Endothelial cell of umbilical vein (primary cell): Measurements from ENCODE around the gene SETDB1. TPM values are rescaled to one million over a fixed set of nuclear protein-coding genes. Genes with fewer than 3 reads are reported as not detected.

Experiments used
- BruUV-seq: library from RNA; stranded (reverse); fragments of 400-500 nt; replicated peaks from 2 replicates; lab custom pipeline; 2021; lab: Mats Ljungman, UMichigan
- CTCF ChIA-PET: fragments of 300-600, 350-600 bp; sonication (Branson Sonifier 250); formaldehyde crosslinking; loops from one replicate; lab custom pipeline; 2021; ENCODE audit warnings: antibody characterized with exemption, inconsistent platforms; lab: Charles Lee
- POLR2A ChIA-PET: fragments of 300-600, 350-600 bp; sonication (Branson Sonifier 250); formaldehyde crosslinking; loops from one replicate; lab custom pipeline; 2021; ENCODE audit warnings: antibody characterized with exemption, inconsistent platforms; lab: Charles Lee
- DNase-seq: peaks from one replicate; pipeline ENCODE4 v3.0.0-alpha.2; 2011; ENCODE audit warnings: low read depth, low spot score
- FAIRE-seq: peaks from 2 replicates; lab custom pipeline; 2011; peaks lifted over from hg19 to GRCh38; lab: Jason Lieb, UNC
- H2AFZ ChIP-seq: 2 replicates; pipeline ENCODE4 v1.6.0; 2012; ENCODE audit warnings: low read depth, low read length, control low read depth, inconsistent platforms
- H3K27ac ChIP-seq: 2 replicates; pipeline ENCODE4 v1.5.1; 2011; ENCODE audit warnings: low read depth, mild to moderate bottlenecking, control low read depth, low read length, moderate library complexity; ENCODE audit not compliant: insufficient read depth
- H3K27me3 ChIP-seq, 2 experiments: 2 replicates each; pipeline versions ENCODE4 v1.6.0 to v1.6.1; 2011; ENCODE audit warnings: low read length in 2 of 2, mixed read lengths in 1 of 2; ENCODE audit not compliant: control insufficient read depth in 2 of 2, insufficient read depth in 2 of 2
- H3K36me3 ChIP-seq, 2 experiments: 2 replicates in 1 of 2; 3 replicates in 1 of 2; pipeline ENCODE4 v1.5.1; 2011; ENCODE audit warnings: low read length in 2 of 2, mild to moderate bottlenecking in 1 of 2, moderate library complexity in 1 of 2; ENCODE audit not compliant: control insufficient read depth in 2 of 2, insufficient read depth in 2 of 2; ENCODE audit errors: extremely low read depth in 1 of 2
- H3K4me1 ChIP-seq: 3 replicates; pipeline ENCODE4 v1.5.1; 2011; ENCODE audit warnings: mild to moderate bottlenecking, low read length; ENCODE audit not compliant: control insufficient read depth, insufficient read depth; ENCODE audit errors: extremely low read depth
- H3K4me2 ChIP-seq: 2 replicates; pipeline ENCODE4 v1.6.1; 2011; ENCODE audit warnings: low read length, control low read depth, mixed read lengths; ENCODE audit not compliant: insufficient read depth
- H3K4me3 ChIP-seq, 3 experiments: fragments of 200-600 bp in 1 of 3; sonication (generic), shearing (Covaris generic) in 1 of 3; replicated peaks in 1 of 3; 2 replicates each; pipeline ENCODE4 v1.5.1; 2011 to 2016; ENCODE audit warnings: control low read depth in 3 of 3, low read length in 3 of 3, mild to moderate bottlenecking in 2 of 3, inconsistent platforms in 1 of 3, low read depth in 1 of 3, moderate library complexity in 1 of 3; ENCODE audit not compliant: insufficient read depth in 1 of 3
- H3K79me2 ChIP-seq: 2 replicates; pipeline ENCODE4 v1.6.0; 2012; ENCODE audit warnings: low read length, inconsistent platforms; ENCODE audit not compliant: control insufficient read depth, insufficient read depth
- H3K9ac ChIP-seq: replicated peaks from 2 replicates; pipeline ENCODE3; 2011; ENCODE audit warnings: low read length, control low read depth; ENCODE audit not compliant: insufficient read depth; ENCODE audit errors: extremely low read depth
- H3K9me1 ChIP-seq: replicated peaks from 3 replicates; pipeline ENCODE4 v1.6.0; 2011; ENCODE audit warnings: mild to moderate bottlenecking, low read length; ENCODE audit not compliant: control insufficient read depth, insufficient read depth; ENCODE audit errors: extremely low read depth
- H3K9me3 ChIP-seq: replicated peaks from 2 replicates; pipeline ENCODE4 v1.5.1; 2012; ENCODE audit warnings: low read length, inconsistent platforms; ENCODE audit not compliant: control insufficient read depth, insufficient read depth
- H4K20me1 ChIP-seq: replicated peaks from 2 replicates; pipeline ENCODE3; 2011; ENCODE audit warnings: mild to moderate bottlenecking, low read length; ENCODE audit not compliant: control insufficient read depth, insufficient read depth; ENCODE audit errors: extremely low read depth
- CTCF ChIP-seq, 2 donors: IDR thresholded peaks; 1 replicate in 1 of 2; 2 replicates in 1 of 2; pipeline ENCODE4 v1.5.1; 2011; ENCODE audit warnings: low read length in 2 of 2, mild to moderate bottlenecking in 2 of 2, moderate library complexity in 2 of 2, control low read depth in 1 of 2, inconsistent platforms in 1 of 2, low read depth in 1 of 2; ENCODE audit not compliant: insufficient read depth in 1 of 2; ENCODE audit errors: extremely low read depth in 1 of 2
- EZH2 ChIP-seq: IDR thresholded peaks from 2 replicates; pipeline ENCODE4 v1.6.1; 2012; ENCODE audit warnings: borderline replicate concordance, low read depth, mild to moderate bottlenecking, moderate library complexity, low read length, inconsistent platforms; ENCODE audit not compliant: severe bottlenecking
- MYC ChIP-seq: IDR thresholded peaks from one replicate; pipeline ENCODE4 v1.6.1; 2011; ENCODE audit warnings: mild to moderate bottlenecking, low read depth, low read length
- dilution Hi-C: fragments of 300-500 bp; cut with MboI; formaldehyde crosslinking; loops from one replicate; pipeline ENCODE4 v1.15.0; 2019; ENCODE audit warnings: low sequenced_read_pairs; ENCODE audit not compliant: extremely low pct_ligation_motif_present
- intact Hi-C: fragments of 100-400 bp; cut with micrococcal nuclease; formaldehyde crosslinking; loops from one replicate; pipeline ENCODE4 v1.10.0; 2022
- polyA plus RNA-seq, 4 experiments: library from polyadenylated mRNA; depleted of rRNA in 3 of 4; stranded (reverse) in 3 of 4; unstranded in 1 of 4; fragments of >200 nt; gene quantifications; 2 replicates each; pipeline versions ENCODE4 v1.2.1 to v1.2.3, GENCODE V29; 2011 to 2012; ENCODE audit warnings: missing spikeins in 1 of 4
- total RNA-seq: library from RNA; stranded (reverse); gene quantifications from 2 replicates; pipeline ENCODE4 v1.2.3, GENCODE V29; 2021

The SETDB1 gene
- total and polyA plus RNA-seq, 2 donors (not counting 3 experiments of a cell fraction or from before 2014, with no cell fraction given) = 25.3 to 49.2 TPM

- Histone ChIP-seq H3K79me2 (no peaks in the 10 kb centered on the region), H4K20me1 (no peaks in the 10 kb centered on the region), H3K9me1 (no peaks in the 10 kb centered on the region), H3K4me3 (no peak overlapping the region), H3K27me3 (no peaks in the 10 kb centered on the region), H2AFZ (no peak overlapping the region), H3K9me3 (no peaks in the 10 kb centered on the region), H3K9ac (no peak overlapping the region), H3K4me1 (peaks cover 7% of the 10 kb centered on the region), H3K36me3 (no peaks in the 10 kb centered on the region), H3K27ac (no peak overlapping the region), H3K4me2 (no peak overlapping the region)
- CTCF ChIA-PET = interaction anchor here (0.7 kb wide), 1 partner anchor 17 kb away, joined by 3 read pairs; no protein-coding TSS in a partner anchor
- dilution Hi-C loops (no loop called here), intact Hi-C loops (no loop called here)
- POLR2A ChIA-PET = no interaction called here
- TF ChIP-seq EZH2 = no peak
- TF ChIP-seq CTCF (IDR thresholded peaks at IDR 0.05; ENCODE audit: extremely low read depth in 1 of 2, insufficient read depth in 1 of 2, low read depth in 1 of 2, low read length in 2 of 2) = no peak
- no peak for TF ChIP-seq MYC
- FAIRE-seq = no peak
- BruUV-seq = no TSS peak
- DNase-seq = peak; percentile 13
Measured at GRCh38 chr1:151013518-151013917, 87.4 kb downstream of the SETDB1 start.

Other genes with a start within 250 kb of the SETDB1 start
- gene GOLPH3L, start 229.2 kb upstream of the SETDB1 start, total RNA-seq = 33.2 and 34.9 TPM in 2 replicates
- gene GOLPH3L, start 229.2 kb upstream of the SETDB1 start, polyA plus RNA-seq = 13.0 and 15.7 TPM in 2 replicates
- not detected in 2 replicates for gene HORMAD1, start 205.5 kb upstream of the SETDB1 start, total RNA-seq
- gene HORMAD1, start 205.5 kb upstream of the SETDB1 start, polyA plus RNA-seq = not detected in 2 replicates
- 5.7 and 11.1 TPM in 2 replicates for gene CTSS, start 160.6 kb upstream of the SETDB1 start, total RNA-seq
- 3.5 and 4.0 TPM in 2 replicates for gene CTSS, start 160.6 kb upstream of the SETDB1 start, polyA plus RNA-seq
- gene CTSK, start 118.1 kb upstream of the SETDB1 start, total RNA-seq = 6.7 and 45.6 TPM in 2 replicates
- gene CTSK, start 118.1 kb upstream of the SETDB1 start, polyA plus RNA-seq = 18.5 and 20.3 TPM in 2 replicates
- gene ARNT, start 49.8 kb upstream of the SETDB1 start, total RNA-seq = 30.2 and 40.3 TPM in 2 replicates
- 24.3 and 24.8 TPM in 2 replicates for gene ARNT, start 49.8 kb upstream of the SETDB1 start, polyA plus RNA-seq
- not detected in 2 replicates for gene CTXND2, start 39.2 kb upstream of the SETDB1 start, total RNA-seq
- gene CTXND2, start 39.2 kb upstream of the SETDB1 start, polyA plus RNA-seq = not detected in 2 replicates
- 155 and 171 TPM in 2 replicates for gene CERS2, start 48.5 kb downstream of the SETDB1 start, total RNA-seq
- gene CERS2, start 48.5 kb downstream of the SETDB1 start, polyA plus RNA-seq = 143 and 158 TPM in 2 replicates
- not detected in 2 replicates for gene ANXA9, start 55.9 kb downstream of the SETDB1 start, total RNA-seq
- gene ANXA9, start 55.9 kb downstream of the SETDB1 start, polyA plus RNA-seq = not detected in 2 replicates
- gene MINDY1, start 80.5 kb downstream of the SETDB1 start, total RNA-seq = 11.7 and 12.0 TPM in 2 replicates
- gene MINDY1, start 80.5 kb downstream of the SETDB1 start, polyA plus RNA-seq = 15.4 and 16.1 TPM in 2 replicates
- 8.0 and 8.6 TPM in 2 replicates for gene PRUNE1, start 82.1 kb downstream of the SETDB1 start, total RNA-seq
- gene PRUNE1, start 82.1 kb downstream of the SETDB1 start, polyA plus RNA-seq = 17.5 and 19.3 TPM in 2 replicates
- 0.42 and 0.67 TPM in 2 replicates for gene BNIPL, start 110.2 kb downstream of the SETDB1 start, total RNA-seq
- gene BNIPL, start 110.2 kb downstream of the SETDB1 start, polyA plus RNA-seq = 0.26 and 0.41 TPM in 2 replicates
- 3.2 and 3.5 TPM in 2 replicates for gene C1orf56, start 121.4 kb downstream of the SETDB1 start, total RNA-seq
- gene C1orf56, start 121.4 kb downstream of the SETDB1 start, polyA plus RNA-seq = 3.0 and 3.6 TPM in 2 replicates
- gene CDC42SE1, start 133.3 kb downstream of the SETDB1 start, total RNA-seq = 85.9 and 92.7 TPM in 2 replicates
- gene CDC42SE1, start 133.3 kb downstream of the SETDB1 start, polyA plus RNA-seq = 58.4 and 59.6 TPM in 2 replicates
- gene MLLT11, start 134.0 kb downstream of the SETDB1 start, total RNA-seq = 26.5 and 38.1 TPM in 2 replicates
- gene MLLT11, start 134.0 kb downstream of the SETDB1 start, polyA plus RNA-seq = 24.4 and 25.2 TPM in 2 replicates
- 4.3 and 5.0 TPM in 2 replicates for gene GABPB2, start 144.4 kb downstream of the SETDB1 start, total RNA-seq
- 2.6 and 3.6 TPM in 2 replicates for gene GABPB2, start 144.4 kb downstream of the SETDB1 start, polyA plus RNA-seq
- 46.2 and 53.0 TPM in 2 replicates for gene SEMA6C, start 220.3 kb downstream of the SETDB1 start, total RNA-seq
- 66.0 and 71.9 TPM in 2 replicates for gene SEMA6C, start 220.3 kb downstream of the SETDB1 start, polyA plus RNA-seq
- gene TNFAIP8L2, start 230.3 kb downstream of the SETDB1 start, total RNA-seq = not detected in 2 replicates
- gene TNFAIP8L2, start 230.3 kb downstream of the SETDB1 start, polyA plus RNA-seq = 0.06 TPM in 1 of 2 replicates, not detected in the other
- gene LYSMD1, start 239.5 kb downstream of the SETDB1 start, total RNA-seq = 6.4 and 8.2 TPM in 2 replicates
- 1.7 and 2.1 TPM in 2 replicates for gene LYSMD1, start 239.5 kb downstream of the SETDB1 start, polyA plus RNA-seq
- 43.1 and 49.0 TPM in 2 replicates for gene SCNM1, start 239.8 kb downstream of the SETDB1 start, total RNA-seq
- 14.1 and 17.3 TPM in 2 replicates for gene SCNM1, start 239.8 kb downstream of the SETDB1 start, polyA plus RNA-seq
- 1.4 TPM in 2 replicates for gene TMOD4, start 249.6 kb downstream of the SETDB1 start, total RNA-seq
- gene TMOD4, start 249.6 kb downstream of the SETDB1 start, polyA plus RNA-seq = 0.22 TPM in 1 of 2 replicates, not detected in the other